HTR-8/SVneo (cell line): ENCODE measurements around the gene FAM236C.
"Not testable (repeated sequence)": the region's sequence is repeated elsewhere in the genome, so short reads cannot be mapped to it uniquely, and the experiment has no call there.

Source experiments
- DNase-seq: peaks from one replicate; pipeline ENCODE4 v3.0.0; 2011; ENCODE audit warnings: low spot score, mixed read lengths; ENCODE audit not compliant: insufficient read length
- FAIRE-seq: peaks from 2 replicates; lab custom pipeline; 2011; peaks lifted over from hg19 to GRCh38; lab: Jason Lieb, UNC

Gene FAM236C

GRCh38 chrX:72912315-72912714 lies at the start of gene FAM236C:
FAM236C (plus strand) TSS chrX:72912615; CDS start chrX:72912715, 100 bp downstream.
- FAIRE-seq, DNase-seq: not testable (repeated sequence)

- not testable (repeated sequence) for FAIRE-seq, DNase-seq
Measured at GRCh38 chrX:72882898-72883297, 29.5 kb upstream of the FAM236C start.

GRCh38 chrX:72889740-72890139 lies 22.7 kb upstream of the FAM236C start:
- not testable (repeated sequence) for FAIRE-seq, DNase-seq

- FAIRE-seq = not testable (repeated sequence)
Measured at GRCh38 chrX:72916096-72916495, 3.7 kb downstream of the FAM236C start.

GRCh38 chrX:72932283-72932682 lies 19.9 kb downstream of the FAM236C start:
- not testable (repeated sequence) for DNase-seq, FAIRE-seq

More at GRCh38 chrX:72916096-72916495, 3.7 kb downstream of the FAM236C start:
- DNase-seq = not testable (repeated sequence)

- peak; percentile 48 for FAIRE-seq
- not testable (repeated sequence) for DNase-seq
Measured at GRCh38 chrX:72936455-72936854, 24.0 kb downstream of the FAM236C start.

GRCh38 chrX:72936882-72937455 lies 24.6 kb downstream of the FAM236C start:
- FAIRE-seq, DNase-seq: not testable (repeated sequence)

- not testable (repeated sequence) for DNase-seq, FAIRE-seq
Measured at GRCh38 chrX:72937906-72938305, 25.5 kb downstream of the FAM236C start, which contains the start of gene FAM236A. FAM236A (plus strand) TSS chrX:72938206; CDS start chrX:72938263, 57 bp downstream.

- peak; percentile 89 for FAIRE-seq
Measured at GRCh38 chrX:72942272-72942671, 29.9 kb downstream of the FAM236C start.

GRCh38 chrX:72943035-72943818 lies 30.8 kb downstream of the FAM236C start:
- FAIRE-seq = not testable (repeated sequence)

More at GRCh38 chrX:72942272-72942671, 29.9 kb downstream of the FAM236C start:
- not testable (repeated sequence) for DNase-seq

GRCh38 chrX:72943819-72944169 lies 31.4 kb downstream of the FAM236C start, which contains the start of gene DMRTC1:
DMRTC1 (minus strand) TSS chrX:72943837; CDS start chrX:72875694, 68,143 bp downstream.
- not testable (repeated sequence) for FAIRE-seq, DNase-seq

More at GRCh38 chrX:72943035-72943818, 30.8 kb downstream of the FAM236C start:
- not testable (repeated sequence) for DNase-seq

GRCh38 chrX:72959971-72960370 lies 47.6 kb downstream of the FAM236C start:
- not testable (repeated sequence) for FAIRE-seq, DNase-seq
